Parathyroid adenoma (tissue), 2 donors: ENCODE measurements around the gene ZNF800.

Source experiments
- H2AFZ ChIP-seq: fragments of 300-600 bp; sonication (generic); one replicate; pipeline ENCODE4 v1.7.0; 2017; ENCODE audit warnings: antibody characterized with exemption, mild to moderate bottlenecking
- H3K27ac ChIP-seq: fragments of 300-600 bp; sonication (generic); one replicate; pipeline ENCODE4 v1.7.0; 2017
- H3K27me3 ChIP-seq: fragments of 300-600 bp; sonication (generic); one replicate; pipeline ENCODE4 v1.7.0; 2017; ENCODE audit warnings: low read length; ENCODE audit not compliant: control insufficient read depth, insufficient read depth
- H3K36me3 ChIP-seq: fragments of 300-600 bp; sonication (generic); one replicate; pipeline ENCODE4 v1.7.0; 2017; ENCODE audit warnings: low read length; ENCODE audit not compliant: control insufficient read depth, insufficient read depth
- H3K4me1 ChIP-seq: fragments of 300-600 bp; sonication (generic); one replicate; pipeline ENCODE4 v1.7.0; 2017; ENCODE audit warnings: control low read depth
- H3K4me2 ChIP-seq: fragments of 300-600 bp; sonication (generic); one replicate; pipeline ENCODE4 v1.7.0; 2017; ENCODE audit warnings: low read length
- H3K4me3 ChIP-seq: fragments of 300-600 bp; sonication (generic); one replicate; pipeline ENCODE4 v1.7.0; 2017; ENCODE audit warnings: low read depth, low read length
- H3K79me2 ChIP-seq: fragments of 300-600 bp; sonication (generic); one replicate; pipeline ENCODE4 v1.7.0; 2017; ENCODE audit warnings: control low read depth
- H3K9ac ChIP-seq: fragments of 300-600 bp; sonication (generic); one replicate; pipeline ENCODE4 v1.7.0; 2017; ENCODE audit warnings: mild to moderate bottlenecking
- H3K9me3 ChIP-seq: fragments of 300-600 bp; sonication (generic); one replicate; pipeline ENCODE4 v1.7.0; 2017; ENCODE audit warnings: low read length; ENCODE audit not compliant: control insufficient read depth
- TF ChIP-seq, protein P1 (sequence below): fragments of 300-600 bp; sonication (generic); IDR thresholded peaks from one replicate; pipeline ENCODE4 v1.7.0; 2017; ENCODE audit warnings: antibody characterized with exemption, mild to moderate bottlenecking
- donor health status: primary hyperparathyroidism.

ZNF800 gene

DNA sequence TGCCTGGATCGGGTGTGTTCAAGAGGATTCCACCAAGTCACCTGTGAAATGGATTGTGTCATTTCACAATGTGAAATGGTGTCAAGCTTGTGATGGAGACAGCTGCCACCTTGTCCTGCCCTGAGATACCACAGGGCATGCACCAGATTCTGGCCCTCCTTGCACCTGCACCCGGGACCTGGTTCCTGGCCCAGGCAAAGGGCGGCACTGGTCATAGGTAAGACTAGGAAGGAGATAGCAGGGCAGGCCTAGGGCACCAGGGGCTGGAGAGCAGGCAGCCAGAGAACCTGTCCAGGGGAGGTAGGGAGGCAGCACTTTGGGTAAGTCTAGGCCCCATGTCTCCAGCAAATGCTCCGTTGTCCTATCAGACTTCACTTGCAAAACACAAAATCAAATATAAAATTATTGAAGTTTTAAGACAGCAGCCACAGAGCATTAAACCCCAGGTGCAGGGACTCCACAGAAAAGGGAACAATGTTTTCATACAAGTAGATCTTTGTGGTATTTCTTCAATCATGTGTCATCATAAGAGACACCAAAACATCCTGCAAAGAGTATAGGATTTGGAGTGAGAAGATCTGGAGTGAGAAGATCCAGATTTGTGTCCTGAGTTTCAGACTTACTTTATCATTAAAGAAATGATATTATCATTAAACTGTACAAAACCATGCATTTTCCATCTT lies 22.7 kb upstream of the ZNF800 start:
- Histone ChIP-seq H2AFZ (no peak overlapping the region), H3K4me1 (no peaks in the 10 kb centered on the region), H3K9me3 (no peaks in the 10 kb centered on the region), H3K9ac (no peak overlapping the region), H3K79me2 (no peaks in the 10 kb centered on the region), H3K27me3 (no peaks in the 10 kb centered on the region), H3K27ac (no peak overlapping the region), H3K4me2 (no peak overlapping the region), H3K4me3 (no peak overlapping the region), H3K36me3 (no peaks in the 10 kb centered on the region)
- TF ChIP-seq, protein P1, sequence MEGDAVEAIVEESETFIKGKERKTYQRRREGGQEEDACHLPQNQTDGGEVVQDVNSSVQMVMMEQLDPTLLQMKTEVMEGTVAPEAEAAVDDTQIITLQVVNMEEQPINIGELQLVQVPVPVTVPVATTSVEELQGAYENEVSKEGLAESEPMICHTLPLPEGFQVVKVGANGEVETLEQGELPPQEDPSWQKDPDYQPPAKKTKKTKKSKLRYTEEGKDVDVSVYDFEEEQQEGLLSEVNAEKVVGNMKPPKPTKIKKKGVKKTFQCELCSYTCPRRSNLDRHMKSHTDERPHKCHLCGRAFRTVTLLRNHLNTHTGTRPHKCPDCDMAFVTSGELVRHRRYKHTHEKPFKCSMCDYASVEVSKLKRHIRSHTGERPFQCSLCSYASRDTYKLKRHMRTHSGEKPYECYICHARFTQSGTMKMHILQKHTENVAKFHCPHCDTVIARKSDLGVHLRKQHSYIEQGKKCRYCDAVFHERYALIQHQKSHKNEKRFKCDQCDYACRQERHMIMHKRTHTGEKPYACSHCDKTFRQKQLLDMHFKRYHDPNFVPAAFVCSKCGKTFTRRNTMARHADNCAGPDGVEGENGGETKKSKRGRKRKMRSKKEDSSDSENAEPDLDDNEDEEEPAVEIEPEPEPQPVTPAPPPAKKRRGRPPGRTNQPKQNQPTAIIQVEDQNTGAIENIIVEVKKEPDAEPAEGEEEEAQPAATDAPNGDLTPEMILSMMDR: no peak

GRCh38 chr7:127413962-127414361 lies 21.5 kb upstream of the ZNF800 start:
- TF ChIP-seq, protein P1: no peak
- Histone ChIP-seq H3K27me3 (no peaks in the 10 kb centered on the region), H3K4me3 (no peak overlapping the region), H3K79me2 (no peaks in the 10 kb centered on the region), H3K4me2 (no peak overlapping the region), H3K36me3 (no peaks in the 10 kb centered on the region), H2AFZ (no peak overlapping the region), H3K27ac (no peak overlapping the region), H3K9me3 (no peaks in the 10 kb centered on the region), H3K9ac (no peak overlapping the region), H3K4me1 (no peaks in the 10 kb centered on the region)

- H3K4me2 ChIP-seq: no peak overlapping the region
- H3K4me1 ChIP-seq: no peaks in the 10 kb centered on the region
- no peak overlapping the region for H3K9ac ChIP-seq
- no peak overlapping the region for H3K27ac ChIP-seq
- no peaks in the 10 kb centered on the region for H3K79me2 ChIP-seq
- no peaks in the 10 kb centered on the region for H3K27me3 ChIP-seq
- H3K9me3 ChIP-seq: no peaks in the 10 kb centered on the region
- no peak overlapping the region for H2AFZ ChIP-seq
- no peak overlapping the region for H3K4me3 ChIP-seq
- TF ChIP-seq, protein P1: no peak
- H3K36me3 ChIP-seq: no peaks in the 10 kb centered on the region
These were observed 20.8 kb upstream of the ZNF800 start for GRCh38 chr7:127413326-127413725.

DNA sequence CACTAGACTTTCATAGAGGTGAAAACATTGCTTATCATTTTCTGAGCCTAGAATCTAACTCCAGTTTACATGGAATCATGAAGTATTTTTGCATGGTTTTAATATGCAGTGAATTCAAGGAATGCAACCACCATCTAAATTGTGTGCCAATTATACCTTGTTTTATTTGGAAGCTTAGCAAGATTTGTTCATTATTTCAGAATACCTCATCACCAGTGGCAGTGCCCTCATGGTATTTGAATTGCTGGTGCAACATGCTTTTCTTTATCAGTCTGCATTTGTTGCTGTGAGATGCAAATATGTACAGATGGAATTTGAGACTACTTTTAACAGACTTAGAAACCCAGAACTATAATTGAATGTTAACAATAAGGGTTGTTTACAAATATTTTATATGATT lies 18.7 kb upstream of the ZNF800 start:
- H3K9ac ChIP-seq: no peak overlapping the region

More for the DNA sequence above, 18.7 kb upstream of the ZNF800 start:
- Histone ChIP-seq H3K27ac (no peak overlapping the region), H3K9me3 (no peaks in the 10 kb centered on the region), H3K4me1 (no peaks in the 10 kb centered on the region), H3K27me3 (no peaks in the 10 kb centered on the region), H3K36me3 (no peaks in the 10 kb centered on the region), H3K4me3 (no peak overlapping the region), H3K4me2 (no peak overlapping the region), H2AFZ (no peak overlapping the region), H3K79me2 (no peaks in the 10 kb centered on the region)
- TF ChIP-seq, protein P1: no peak
